Adrenal gland (tissue), 12 donors: Measurements from ENCODE around the gene TRMT11. TPM values are rescaled to one million over a fixed set of nuclear protein-coding genes. Genes with fewer than 3 reads are reported as not detected.
"Not testable (repeated sequence)": the region's sequence is repeated elsewhere in the genome, so short reads cannot be mapped to it uniquely, and the experiment has no call there.

Source experiments
- DNase-seq, 7 donors: peaks; one replicate each; pipeline ENCODE4 v3.0.0-alpha.2; 2019 to 2020
- H3K27ac ChIP-seq, 5 donors: fragments of 200-600 bp; sonication (generic) in 4 of 5; 1 replicate in 3 of 5; 2 replicates in 2 of 5; pipeline versions ENCODE4 v1.5.1 to v1.8.0; 2016 to 2020; ENCODE audit warnings: mild to moderate bottlenecking in 1 of 5
- H3K27me3 ChIP-seq: fragments of 200-600 bp; 2 replicates; pipeline ENCODE4 v1.8.0; 2021
- H3K36me3 ChIP-seq, 2 donors: fragments of 200-600 bp; replicated peaks in 1 of 2; 1 replicate in 1 of 2; 2 replicates in 1 of 2; pipeline versions ENCODE4 v1.5.1 to v1.8.0; 2018 to 2022
- H3K4me1 ChIP-seq, 2 donors: fragments of 200-600 bp; replicated peaks in 1 of 2; 1 replicate in 1 of 2; 2 replicates in 1 of 2; pipeline versions ENCODE4 v1.5.1 to v1.8.0; 2018 to 2021
- H3K4me3 ChIP-seq, 4 donors: fragments of 200-600 bp; sonication (generic) in 3 of 4; one replicate each; pipeline ENCODE4 v1.5.1; 2016 to 2018
- H3K9me3 ChIP-seq, 3 donors: fragments of 200-600 bp; sonication (generic) in 1 of 3; replicated peaks in 1 of 3; 1 replicate in 2 of 3; 2 replicates in 1 of 3; pipeline versions ENCODE4 v1.5.1 to v1.8.0; 2016 to 2021
- POLR2A ChIP-seq, 2 donors: fragments of 450-650 bp; IDR thresholded peaks; one replicate each; pipeline ENCODE4 v1.6.1; 2017; ENCODE audit warnings: antibody characterized with exemption in 2 of 2, mild to moderate bottlenecking in 2 of 2, moderate library complexity in 1 of 2
- WGBS, 4 donors: extraction: QIAGEN DNeasy Blood & Tissue Kit in 2 of 4; methylation state at CpG; one replicate each; pipeline versions ENCODE4 v1.1.5 to v1.1.7; 2013 to 2017; 5-methylcytosine and 5-hydroxymethylcytosine counted together
- intact Hi-C, 2 donors: fragments of 100-400 bp; cut with DNase I; formaldehyde crosslinking; loops; one replicate each; pipeline versions ENCODE4 v1.14.1 to v1.15.0; 2022 to 2023
- polyA plus RNA-seq, 3 donors: library from polyadenylated mRNA; stranded (reverse); fragments of 200-250 nt in 2 of 3; fragments of 350-450 nt in 1 of 3; fragmentation: Illumina TruSeq in 1 of 3; extraction: RNeasy Lipid Tissue Mini Kit (QIAGEN cat#74804) in 1 of 3; gene quantifications; one replicate each; pipeline ENCODE4 v1.2.3, GENCODE V29; 2013 to 2014
- total RNA-seq, 9 donors: library from RNA; depleted of rRNA in 4 of 9; stranded (reverse); fragments of >200 nt in 4 of 9; fragments of 120-200 nt in 1 of 9; fragmentation: NEBNext Ultra II Directional in 1 of 9; extraction: Animal tissue kit (Norgen Biotek cat#: 25700) in 1 of 9; gene quantifications; one replicate each; pipeline versions ENCODE4 v1.1.0 to v1.2.4, GENCODE V29; 2013 to 2023
- TF ChIP-seq, protein P1 (sequence below), 6 experiments: fragments of 450-650 bp in 4 of 6; fragments of 200-600 bp in 2 of 6; sonication (generic) in 1 of 6; IDR thresholded peaks; 1 replicate in 5 of 6; 2 replicates in 1 of 6; pipeline versions ENCODE4 v1.5.1 to v1.8.0; 2016 to 2021; ENCODE audit warnings: antibody characterized with exemption in 6 of 6, mild to moderate bottlenecking in 2 of 6, moderate library complexity in 1 of 6
- donor health status: healthy with polysubstance abuse.
- donor health status: Bipolar disorder and iron deficiency.
- donor health status: DM: yes; HTN: yes; CAD: no.
- donor health status: DM: no; HTN: no; CAD: no.
- donor health status: DM: no; HTN: no; CAD: no.
- donor health status: DM: yes; HTN: yes; CAD: no.

Gene TRMT11
- total and polyA plus RNA-seq, 12 donors, result 9.7 to 29.9 (median 17.9) TPM

DNA sequence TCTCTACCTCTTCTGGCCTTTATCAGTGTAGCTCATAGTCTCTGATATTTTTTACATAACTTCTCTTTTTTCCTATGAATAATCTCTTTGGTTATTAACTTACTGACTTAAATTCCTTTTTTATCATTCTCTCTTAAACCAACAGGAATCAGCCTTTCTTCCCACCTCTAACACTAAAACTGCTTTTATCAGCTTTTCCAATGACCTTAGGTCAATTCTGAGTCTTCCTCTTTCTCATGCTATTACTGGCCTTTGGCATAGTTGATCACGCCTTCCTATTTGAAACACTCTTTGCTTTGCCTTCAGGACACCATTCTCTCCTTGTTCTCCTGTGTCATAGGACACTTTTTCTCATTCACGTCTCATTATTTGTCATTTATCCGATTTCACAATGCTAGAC is 37.9 kb upstream of the TRMT11 start:
- H3K9me3 ChIP-seq, result no peaks in the 10 kb centered on the region
- intact Hi-C loops, result no loop called here
- TF ChIP-seq, protein P1, sequence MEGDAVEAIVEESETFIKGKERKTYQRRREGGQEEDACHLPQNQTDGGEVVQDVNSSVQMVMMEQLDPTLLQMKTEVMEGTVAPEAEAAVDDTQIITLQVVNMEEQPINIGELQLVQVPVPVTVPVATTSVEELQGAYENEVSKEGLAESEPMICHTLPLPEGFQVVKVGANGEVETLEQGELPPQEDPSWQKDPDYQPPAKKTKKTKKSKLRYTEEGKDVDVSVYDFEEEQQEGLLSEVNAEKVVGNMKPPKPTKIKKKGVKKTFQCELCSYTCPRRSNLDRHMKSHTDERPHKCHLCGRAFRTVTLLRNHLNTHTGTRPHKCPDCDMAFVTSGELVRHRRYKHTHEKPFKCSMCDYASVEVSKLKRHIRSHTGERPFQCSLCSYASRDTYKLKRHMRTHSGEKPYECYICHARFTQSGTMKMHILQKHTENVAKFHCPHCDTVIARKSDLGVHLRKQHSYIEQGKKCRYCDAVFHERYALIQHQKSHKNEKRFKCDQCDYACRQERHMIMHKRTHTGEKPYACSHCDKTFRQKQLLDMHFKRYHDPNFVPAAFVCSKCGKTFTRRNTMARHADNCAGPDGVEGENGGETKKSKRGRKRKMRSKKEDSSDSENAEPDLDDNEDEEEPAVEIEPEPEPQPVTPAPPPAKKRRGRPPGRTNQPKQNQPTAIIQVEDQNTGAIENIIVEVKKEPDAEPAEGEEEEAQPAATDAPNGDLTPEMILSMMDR (IDR thresholded peaks at IDR 0.05), result no peak
- no peak for TF ChIP-seq POLR2A (IDR thresholded peaks at IDR 0.05)
- peak overlapping the region in 1 of 5 donors; percentile 83 for H3K27ac ChIP-seq
- no peaks in the 10 kb centered on the region for H3K36me3 ChIP-seq
- no peak for DNase-seq
- peaks cover 25 to 55% of the 10 kb centered on the region in 2 donors for H3K4me1 ChIP-seq
- WGBS, 4 donors, result 68 to 84% (median 77%) methylated on average over 3 of the region's 3 CpGs
- H3K27me3 ChIP-seq, result no peaks in the 10 kb centered on the region
- no peak overlapping the region for H3K4me3 ChIP-seq

DNA sequence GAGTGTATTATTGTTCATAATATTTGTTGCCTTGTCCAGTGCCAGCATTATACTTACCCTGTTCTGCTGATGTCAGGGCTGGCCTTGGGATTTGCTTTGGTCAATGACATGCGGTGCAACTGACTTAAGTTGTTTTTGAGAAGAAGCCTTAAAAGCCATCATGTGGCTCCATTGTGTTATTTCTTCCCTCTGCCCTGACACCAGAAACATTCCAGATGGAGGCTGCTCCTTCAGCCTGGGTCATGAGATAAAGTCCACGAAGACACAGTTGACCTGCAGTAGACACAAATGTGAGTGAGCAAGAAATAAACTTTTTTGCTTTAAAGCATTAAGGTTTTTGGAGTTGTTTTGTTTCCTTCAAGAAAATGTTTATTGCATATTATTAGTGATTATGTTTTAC is 37.3 kb upstream of the TRMT11 start:
- TF ChIP-seq POLR2A (IDR thresholded peaks at IDR 0.05), result no peak
- TF ChIP-seq, protein P1 (IDR thresholded peaks at IDR 0.05), result no peak
- Histone ChIP-seq H3K9me3 (no peaks in the 10 kb centered on the region), H3K4me3 (no peak overlapping the region), H3K4me1 (peaks cover 19 to 49% of the 10 kb centered on the region in 2 donors), H3K27me3 (no peaks in the 10 kb centered on the region), H3K36me3 (no peaks in the 10 kb centered on the region), H3K27ac (no peak overlapping the region)
- WGBS, 4 donors, result 61 to 66% (median 63%) methylated on average over 2 of the region's 2 CpGs
- intact Hi-C loops, result no loop called here
- DNase-seq, result peak in 1 of 7 donors; percentile 31

DNA sequence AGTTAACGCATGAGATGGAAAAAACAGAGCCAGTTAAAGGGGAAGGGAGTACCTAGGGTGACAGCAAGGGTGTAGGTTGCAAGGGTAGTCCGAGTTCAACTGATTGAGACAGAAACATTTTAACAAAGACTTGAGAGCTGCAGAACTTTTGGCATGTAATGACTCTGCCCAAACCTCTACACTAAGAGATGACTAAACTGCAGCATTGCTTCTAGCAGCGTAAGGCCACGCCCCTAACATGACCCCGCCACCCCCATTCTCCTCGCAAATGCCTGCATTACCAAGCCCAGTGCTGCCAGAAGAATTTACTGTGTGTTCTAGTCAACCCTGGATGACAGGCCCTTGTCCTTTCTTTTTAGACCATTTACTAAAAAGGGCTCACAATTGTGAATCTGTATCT is 36.0 kb upstream of the TRMT11 start:
- no peak overlapping the region for H3K4me3 ChIP-seq
- H3K36me3 ChIP-seq, result no peaks in the 10 kb centered on the region
- no peaks in the 10 kb centered on the region for H3K27me3 ChIP-seq
- no peaks in the 10 kb centered on the region for H3K9me3 ChIP-seq
- intact Hi-C loops, result loop anchor here (10.0 kb wide), 2 partner anchors 165 to 635 kb away; no protein-coding TSS in a partner anchor
- no peak for DNase-seq
- H3K4me1 ChIP-seq, result peaks cover 8 to 37% of the 10 kb centered on the region in 2 donors
- no peak for TF ChIP-seq POLR2A (IDR thresholded peaks at IDR 0.05)
- TF ChIP-seq, protein P1 (IDR thresholded peaks at IDR 0.05), result no peak
- WGBS, 4 donors, result 83 to 93% (median 87%) methylated on average over 6 of the region's 6 CpGs
- no peak overlapping the region for H3K27ac ChIP-seq

DNA sequence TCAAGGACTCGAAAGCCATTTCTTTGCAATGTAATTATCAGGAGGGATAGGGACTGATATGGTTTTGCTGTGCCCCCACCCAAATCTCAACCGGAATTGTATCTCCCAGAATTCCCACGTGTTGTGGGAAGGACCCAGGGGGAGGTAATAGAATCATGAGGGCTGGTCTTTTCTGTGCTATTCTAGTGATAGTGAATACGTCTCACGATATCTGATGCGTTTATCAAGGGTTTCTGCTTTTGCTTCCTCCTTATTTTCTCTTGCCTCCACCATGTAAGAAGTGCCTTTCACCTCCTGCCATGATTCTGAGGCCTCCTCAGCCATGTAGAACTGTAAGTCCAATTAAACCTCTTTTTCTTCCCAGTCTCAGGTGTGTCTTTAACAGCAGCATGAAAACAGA is 35.6 kb upstream of the TRMT11 start:
- H3K4me3 ChIP-seq, H3K36me3 ChIP-seq, H3K9me3 ChIP-seq, H3K27ac ChIP-seq, H3K27me3 ChIP-seq, DNase-seq: not testable (repeated sequence)
- WGBS, 4 donors, result 83 to 87% (median 86%) methylated on average over 6 of the region's 6 CpGs
- peaks cover 4 to 32% of the 10 kb centered on the region in 2 donors for H3K4me1 ChIP-seq
- intact Hi-C loops, result loop anchor here (10.0 kb wide), 2 partner anchors 166 to 636 kb away; no protein-coding TSS in a partner anchor

DNA sequence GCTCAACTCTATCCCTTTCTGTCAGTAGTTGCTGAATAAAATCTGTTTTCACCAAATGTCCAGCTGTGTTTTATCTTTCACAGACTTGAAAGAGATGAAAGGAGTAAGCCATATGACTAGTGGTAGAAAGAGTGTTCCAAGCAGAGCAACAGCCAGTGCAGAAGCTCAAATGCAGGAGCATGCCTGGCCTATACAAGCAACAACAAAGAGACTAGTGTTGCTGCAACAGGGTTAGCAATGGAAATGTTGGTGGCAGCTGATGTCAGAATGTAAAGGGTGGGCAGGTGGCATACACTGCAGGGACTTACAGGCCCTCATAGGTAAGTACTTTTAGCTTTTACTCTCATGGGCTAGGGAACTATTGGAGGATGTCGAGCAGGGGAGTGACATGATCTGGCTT is 35.0 kb upstream of the TRMT11 start:
- DNase-seq, result no peak
- H3K4me1 ChIP-seq, result peaks cover 0 to 31% of the 10 kb centered on the region in 2 donors
- TF ChIP-seq, protein P1 (IDR thresholded peaks at IDR 0.05), result no peak
- no peak for TF ChIP-seq POLR2A (IDR thresholded peaks at IDR 0.05)
- no peaks in the 10 kb centered on the region for H3K27me3 ChIP-seq
- H3K27ac ChIP-seq, result no peak overlapping the region
- no peaks in the 10 kb centered on the region for H3K9me3 ChIP-seq
- no peak overlapping the region for H3K4me3 ChIP-seq
- intact Hi-C loops, result loop anchor here (10.0 kb wide), 2 partner anchors 167 to 637 kb away; no protein-coding TSS in a partner anchor
- WGBS, 4 donors, result 77 to 93% (median 88%) methylated on average over 1 of the region's 1 CpG
- no peaks in the 10 kb centered on the region for H3K36me3 ChIP-seq
